ENCODE results near the gene TRIM5.
"Not testable (repeated sequence)": the region's sequence is repeated elsewhere in the genome, so short reads cannot be mapped to it uniquely, and the experiment has no call there.

The TRIM5 gene, protein sequence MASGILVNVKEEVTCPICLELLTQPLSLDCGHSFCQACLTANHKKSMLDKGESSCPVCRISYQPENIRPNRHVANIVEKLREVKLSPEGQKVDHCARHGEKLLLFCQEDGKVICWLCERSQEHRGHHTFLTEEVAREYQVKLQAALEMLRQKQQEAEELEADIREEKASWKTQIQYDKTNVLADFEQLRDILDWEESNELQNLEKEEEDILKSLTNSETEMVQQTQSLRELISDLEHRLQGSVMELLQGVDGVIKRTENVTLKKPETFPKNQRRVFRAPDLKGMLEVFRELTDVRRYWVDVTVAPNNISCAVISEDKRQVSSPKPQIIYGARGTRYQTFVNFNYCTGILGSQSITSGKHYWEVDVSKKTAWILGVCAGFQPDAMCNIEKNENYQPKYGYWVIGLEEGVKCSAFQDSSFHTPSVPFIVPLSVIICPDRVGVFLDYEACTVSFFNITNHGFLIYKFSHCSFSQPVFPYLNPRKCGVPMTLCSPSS

GRCh38 chr11:5684646-5685362, at the start of gene TRIM5:
TRIM5 (minus strand) TSS chr11:5685074; CDS start chr11:5680177, 4,897 bp downstream.
- DNase-seq, result no peak

DNA sequence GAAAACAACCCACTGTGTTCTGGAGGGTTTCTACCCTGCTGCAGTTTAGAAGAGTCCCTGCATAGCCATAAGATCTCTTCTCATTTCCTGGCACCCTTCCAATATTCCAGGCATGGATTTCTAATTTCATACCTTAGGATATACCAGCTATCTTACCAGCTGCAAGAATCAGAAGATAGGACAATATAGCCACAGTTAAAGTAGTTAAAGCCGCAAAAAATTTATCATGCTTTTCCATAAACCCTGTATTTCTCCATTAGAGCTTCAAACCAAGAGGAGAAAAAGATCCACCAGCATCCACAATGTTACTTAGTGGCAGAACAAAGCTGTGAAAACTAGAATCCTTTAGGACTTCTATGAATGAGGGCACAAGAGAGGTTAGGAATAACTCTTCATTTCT, 42.8 kb upstream of the TRIM5 start:
- no peak for DNase-seq

GRCh38 chr11:5726351-5726750, 41.5 kb upstream of the TRIM5 start:
- no peak for DNase-seq

DNA sequence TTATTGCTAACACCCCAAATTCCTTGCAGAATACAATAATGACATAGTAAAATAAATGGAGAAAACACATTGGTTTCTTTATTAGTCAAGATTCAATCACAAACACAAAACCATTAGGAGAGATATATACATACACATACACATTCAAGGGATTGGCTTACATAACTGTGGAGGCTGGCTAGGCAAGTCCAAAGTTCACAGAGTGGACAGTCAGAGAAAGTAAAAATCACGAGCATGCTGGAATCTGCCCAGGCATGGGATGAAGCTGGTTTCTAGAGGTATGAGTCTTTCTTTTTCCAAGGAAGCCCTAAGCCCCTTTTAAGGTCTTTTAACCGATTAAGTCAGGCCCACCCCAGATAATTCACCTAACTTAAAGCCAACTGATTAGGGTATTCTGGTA, 37.7 kb upstream of the TRIM5 start:
- DNase-seq, result no peak

- DNase-seq, result no peak
These were observed 35.0 kb upstream of the TRIM5 start for GRCh38 chr11:5719703-5720495.

DNA sequence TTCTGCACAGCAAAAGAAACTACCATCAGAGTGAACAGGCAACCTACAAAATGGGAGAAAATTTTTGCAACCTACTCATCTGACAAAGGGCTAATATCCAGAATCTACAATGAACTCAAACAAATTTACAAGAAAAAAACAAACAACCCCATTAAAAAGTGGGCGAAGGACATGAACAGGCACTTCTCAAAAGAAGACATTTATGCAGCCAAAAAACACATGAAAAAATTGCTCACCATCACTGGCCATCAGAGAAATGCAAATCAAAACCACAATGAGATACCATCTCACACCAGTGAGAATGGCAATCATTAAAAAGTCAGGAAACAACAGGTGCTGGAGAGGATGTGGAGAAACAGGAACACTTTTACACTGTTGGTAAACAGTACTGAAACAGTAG, 31.6 kb upstream of the TRIM5 start:
- not testable (repeated sequence) for DNase-seq

DNA sequence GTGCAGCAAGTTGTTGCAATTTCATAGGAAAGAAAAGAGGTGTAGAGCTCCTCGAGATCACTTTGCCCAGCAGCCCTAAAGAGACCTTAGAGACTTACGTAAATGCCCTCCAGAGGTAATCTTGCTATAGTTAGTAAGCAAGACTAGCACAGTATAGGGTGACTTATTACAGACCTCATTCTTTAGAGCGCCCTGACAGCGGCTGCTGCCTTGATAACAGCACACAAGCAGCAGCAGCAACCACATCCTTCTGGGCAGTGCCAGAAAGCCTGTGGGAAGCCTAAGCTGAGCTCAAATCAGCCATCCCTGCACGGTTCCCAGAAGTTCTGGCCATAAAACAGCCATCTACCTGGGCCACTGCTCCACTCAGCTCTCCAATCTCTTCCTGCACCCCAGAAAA, 28.8 kb upstream of the TRIM5 start:
- DNase-seq, result no peak

GRCh38 chr11:5712507-5712906, 27.6 kb upstream of the TRIM5 start:
- no peak for DNase-seq

- DNase-seq, result no peak
These were observed 20.8 kb upstream of the TRIM5 start for GRCh38 chr11:5705688-5706087.

- DNase-seq, result no peak
These were observed 19.1 kb upstream of the TRIM5 start for GRCh38 chr11:5703741-5704536.

DNA sequence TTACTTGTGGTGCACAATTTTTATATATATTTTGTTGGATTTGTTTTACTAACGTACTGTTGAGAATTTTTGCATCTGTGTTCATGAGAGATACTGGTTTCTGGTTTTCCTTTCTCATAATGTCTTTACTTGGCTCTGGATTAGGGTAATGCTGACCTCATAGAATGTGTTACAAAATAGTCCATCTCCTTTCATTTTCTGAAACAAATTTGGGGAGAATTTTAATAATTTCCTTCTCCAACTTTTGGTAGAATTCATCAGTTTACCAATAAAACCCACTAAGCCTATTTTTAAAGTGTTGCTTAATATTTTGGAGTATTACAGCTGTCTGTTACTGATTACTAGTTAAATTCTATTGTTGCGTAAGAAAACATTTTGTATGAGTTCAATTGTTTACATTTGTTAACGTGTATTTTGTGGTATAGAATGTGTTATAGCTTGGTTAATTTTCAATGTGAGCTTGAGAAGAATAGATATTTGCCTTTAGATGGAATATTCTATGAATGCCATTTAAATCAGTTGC, 16.2 kb upstream of the TRIM5 start:
- no peak for DNase-seq

DNA sequence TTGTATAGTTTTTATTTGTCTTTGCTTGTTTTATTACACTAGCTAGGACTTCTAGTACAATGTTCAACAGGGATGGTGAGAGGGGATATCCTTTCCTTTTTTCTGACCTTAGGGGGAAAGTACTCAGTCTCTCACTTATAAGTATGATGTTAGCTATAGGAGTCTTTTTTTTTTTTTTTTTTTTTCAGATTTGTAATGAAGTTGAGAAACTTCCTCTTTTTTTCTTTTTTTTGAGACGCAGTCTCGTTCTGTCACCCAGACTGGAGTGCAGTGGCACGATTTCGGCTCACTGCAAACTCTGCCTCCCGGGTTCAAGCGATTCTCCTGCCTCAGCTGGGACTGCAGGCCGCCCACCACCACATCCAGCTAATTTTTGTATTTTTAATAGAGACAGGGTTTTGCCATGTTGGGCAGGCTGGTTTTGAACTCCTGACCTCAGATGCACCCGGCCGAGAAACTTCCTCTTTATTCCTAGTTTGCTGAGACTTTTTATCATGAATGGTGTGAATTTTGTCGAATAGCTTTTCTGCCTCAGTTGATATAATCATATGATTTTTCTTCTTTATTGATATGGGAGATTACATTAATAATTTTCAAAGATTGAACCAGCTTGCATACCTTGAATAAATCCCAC, 15.7 kb upstream of the TRIM5 start:
- DNase-seq, result no peak

GRCh38 chr11:5698281-5698680, 13.4 kb upstream of the TRIM5 start:
- no peak for DNase-seq

- DNase-seq, result no peak
These were observed 11.3 kb upstream of the TRIM5 start for GRCh38 chr11:5696210-5696609.

DNA sequence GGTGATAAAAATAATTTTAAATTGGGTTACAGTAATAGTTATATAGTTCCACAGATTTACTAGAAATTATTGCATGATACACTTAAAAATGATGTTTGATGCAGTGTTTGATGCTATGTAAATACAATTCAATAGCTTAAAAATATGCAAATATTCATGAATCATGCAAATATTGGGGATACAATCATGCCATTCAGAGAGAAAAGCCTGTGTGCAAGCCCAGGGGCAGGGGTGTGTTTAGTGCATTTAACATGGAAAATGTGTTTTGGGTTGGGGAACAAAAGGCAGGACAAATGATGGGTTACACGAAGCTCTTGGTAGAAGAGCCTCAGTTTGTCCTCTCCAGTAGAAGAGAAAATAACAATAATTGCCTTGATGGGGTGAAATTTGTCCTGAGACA, 10.7 kb upstream of the TRIM5 start:
- no peak for DNase-seq

DNA sequence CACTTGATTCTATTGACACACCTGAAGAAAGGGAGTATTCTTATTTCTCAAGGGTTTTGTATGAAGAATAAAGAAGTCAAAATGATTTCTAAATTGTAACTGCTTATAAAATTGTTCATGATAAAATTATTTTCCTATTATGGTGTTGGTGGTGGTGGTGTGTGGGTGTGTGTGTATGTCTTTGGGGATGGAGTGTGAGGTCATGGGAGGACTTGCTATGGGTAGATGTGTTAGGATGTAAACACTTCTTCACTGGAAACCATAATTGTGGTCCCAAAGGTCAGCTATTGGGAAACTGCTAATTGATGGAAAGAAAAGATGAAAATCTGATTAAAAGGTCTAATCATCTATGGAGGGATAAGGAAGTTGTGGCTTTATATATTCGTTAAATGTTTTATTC, 9.8 kb upstream of the TRIM5 start:
- no peak for DNase-seq

GRCh38 chr11:5691964-5692361, 7.1 kb upstream of the TRIM5 start:
- DNase-seq, result no peak

DNA sequence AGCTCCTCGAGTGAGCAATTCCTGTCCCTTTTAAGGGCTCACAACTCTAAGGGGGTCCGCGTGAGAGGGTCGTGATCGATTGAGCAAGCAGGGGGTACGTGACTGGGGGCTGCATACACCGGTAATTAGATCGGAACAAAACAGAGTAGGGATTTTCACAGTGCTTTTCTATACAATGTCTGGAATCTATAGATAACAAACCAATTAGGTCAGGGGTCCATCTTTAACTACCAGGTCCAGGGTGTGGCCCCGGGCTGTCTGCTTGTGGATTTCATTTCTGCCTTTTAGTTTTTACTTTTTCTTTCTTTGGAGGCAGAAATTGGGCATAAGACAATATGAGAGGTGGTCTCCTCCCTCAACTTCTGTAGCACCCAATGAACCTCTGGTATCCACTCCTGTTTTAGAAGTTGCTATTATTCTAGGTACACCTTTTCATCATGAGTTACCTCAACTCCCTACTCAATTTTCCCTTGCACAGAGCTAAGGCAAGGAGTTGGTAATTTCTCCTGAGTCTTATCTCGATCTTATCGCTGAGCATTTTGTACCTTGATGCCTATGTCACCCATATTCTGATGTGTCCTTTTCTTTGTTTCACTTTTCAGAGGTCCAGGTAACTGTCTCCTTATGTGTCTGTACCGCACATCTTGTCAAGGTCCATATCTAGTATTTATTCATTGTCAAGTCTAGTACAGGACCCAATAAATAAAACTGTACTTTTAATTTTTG, 6.5 kb upstream of the TRIM5 start:
- not testable (repeated sequence) for DNase-seq

- no peak for DNase-seq
These were observed 5.9 kb upstream of the TRIM5 start for GRCh38 chr11:5690736-5691135.

GRCh38 chr11:5690216-5690615, 5.3 kb upstream of the TRIM5 start:
- DNase-seq, result no peak

DNA sequence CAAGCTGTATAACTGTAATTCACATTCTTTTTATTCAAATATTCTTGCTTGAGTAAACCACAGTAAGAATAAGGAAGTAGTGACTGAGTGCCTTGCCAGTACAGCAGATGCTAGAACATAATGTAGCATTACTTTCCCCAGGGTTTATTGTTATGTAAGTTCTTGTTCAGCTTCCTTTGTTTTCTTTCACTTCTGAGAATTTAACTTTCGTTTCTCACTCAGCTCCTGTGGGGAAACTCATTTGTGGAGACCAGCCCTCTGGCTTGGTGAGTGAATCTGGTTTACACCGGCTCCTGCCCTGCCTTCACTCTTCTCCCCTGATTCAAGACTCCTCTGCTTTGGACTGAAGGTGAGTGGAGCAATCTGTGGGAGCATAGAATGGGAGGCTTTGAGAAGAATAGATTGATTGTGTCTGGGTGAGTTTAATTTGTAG, 4.7 kb upstream of the TRIM5 start, which contains the start of gene TRIM22:
TSS of gene TRIM22 (plus strand) at position 240 of the 433 bp plus-strand sequence. CDS start 6,443 bp downstream, outside the sequence.
- no peak for DNase-seq
